ENCODE measurements around the gene ROCK2.

DNA sequence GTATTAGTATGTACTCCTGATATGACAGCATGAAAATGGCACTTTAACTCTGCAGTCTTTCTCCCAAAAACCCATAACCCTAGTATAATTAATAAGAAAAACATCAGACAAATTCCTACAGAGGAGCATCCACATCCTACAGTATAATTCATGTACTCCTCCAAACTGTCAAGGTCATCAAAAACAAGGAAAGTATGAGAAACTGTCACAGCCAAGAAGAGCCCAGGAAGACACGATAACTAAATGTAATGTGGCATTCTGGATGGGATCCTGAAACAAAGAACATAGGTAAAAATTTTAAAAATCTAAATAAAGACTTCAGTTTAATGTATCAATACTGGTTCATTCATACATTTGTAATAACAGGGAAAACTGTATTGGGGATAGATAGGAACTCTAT, 100.9 kb downstream of the ROCK2 start:
- TF ChIP-seq, protein P1, sequence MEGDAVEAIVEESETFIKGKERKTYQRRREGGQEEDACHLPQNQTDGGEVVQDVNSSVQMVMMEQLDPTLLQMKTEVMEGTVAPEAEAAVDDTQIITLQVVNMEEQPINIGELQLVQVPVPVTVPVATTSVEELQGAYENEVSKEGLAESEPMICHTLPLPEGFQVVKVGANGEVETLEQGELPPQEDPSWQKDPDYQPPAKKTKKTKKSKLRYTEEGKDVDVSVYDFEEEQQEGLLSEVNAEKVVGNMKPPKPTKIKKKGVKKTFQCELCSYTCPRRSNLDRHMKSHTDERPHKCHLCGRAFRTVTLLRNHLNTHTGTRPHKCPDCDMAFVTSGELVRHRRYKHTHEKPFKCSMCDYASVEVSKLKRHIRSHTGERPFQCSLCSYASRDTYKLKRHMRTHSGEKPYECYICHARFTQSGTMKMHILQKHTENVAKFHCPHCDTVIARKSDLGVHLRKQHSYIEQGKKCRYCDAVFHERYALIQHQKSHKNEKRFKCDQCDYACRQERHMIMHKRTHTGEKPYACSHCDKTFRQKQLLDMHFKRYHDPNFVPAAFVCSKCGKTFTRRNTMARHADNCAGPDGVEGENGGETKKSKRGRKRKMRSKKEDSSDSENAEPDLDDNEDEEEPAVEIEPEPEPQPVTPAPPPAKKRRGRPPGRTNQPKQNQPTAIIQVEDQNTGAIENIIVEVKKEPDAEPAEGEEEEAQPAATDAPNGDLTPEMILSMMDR (IDR thresholded peaks at IDR 0.05) = no peak
- TF ChIP-seq POLR2A (IDR thresholded peaks at IDR 0.05) (no peak), EP300 (IDR thresholded peaks at IDR 0.05) (no peak)

Measured in sigmoid colon (tissue), 4 donors.